Mesothelial cell of epicardium (in vitro differentiated cells): ENCODE measurements around the gene FMNL2. TPM values are rescaled to one million over a fixed set of nuclear protein-coding genes. Genes with fewer than 3 reads are reported as not detected.
A peak's percentile ranks its signal among the peaks of the same experiment; 100 is the strongest.

Source experiments
- DNase-seq, 2 experiments: peaks; one replicate each; pipeline ENCODE4 v3.0.0; 2021; ENCODE audit warnings: low spot score in 2 of 2; ENCODE audit not compliant: unreplicated experiment in 2 of 2
- H3K27ac Mint-ChIP-seq: 2 replicates; pipeline ENCODE4 v1.8.0; 2021; ENCODE audit warnings: mixed read lengths
- H3K27me3 Mint-ChIP-seq: 2 replicates; pipeline ENCODE4 v1.8.0; 2021; ENCODE audit warnings: low read depth, mixed read lengths
- H3K36me3 Mint-ChIP-seq: 2 replicates; pipeline ENCODE4 v1.8.0; 2021; ENCODE audit warnings: mixed read lengths
- H3K4me1 Mint-ChIP-seq: 2 replicates; pipeline ENCODE4 v1.8.0; 2021; ENCODE audit warnings: mixed read lengths
- H3K4me3 Mint-ChIP-seq: 2 replicates; pipeline ENCODE4 v1.8.0; 2021; ENCODE audit warnings: mild to moderate bottlenecking, moderate library complexity, mixed read lengths
- H3K9me3 Mint-ChIP-seq: 2 replicates; pipeline ENCODE4 v1.8.0; 2021; ENCODE audit warnings: mixed read lengths
- total RNA-seq: library from RNA; stranded (reverse); gene quantifications from 3 replicates; pipeline ENCODE4 v1.2.1, GENCODE V29; 2021
- TF ChIP-seq, protein P1 (sequence below): fragments of 200-600 bp; sonication (generic); IDR thresholded peaks from one replicate; pipeline ENCODE4 v1.5.0; 2021; ENCODE audit warnings: antibody characterized with exemption; ENCODE audit not compliant: unreplicated experiment

FMNL2 gene
- total RNA-seq, 1 donor from 2014 or later, result 52.6 TPM

DNA sequence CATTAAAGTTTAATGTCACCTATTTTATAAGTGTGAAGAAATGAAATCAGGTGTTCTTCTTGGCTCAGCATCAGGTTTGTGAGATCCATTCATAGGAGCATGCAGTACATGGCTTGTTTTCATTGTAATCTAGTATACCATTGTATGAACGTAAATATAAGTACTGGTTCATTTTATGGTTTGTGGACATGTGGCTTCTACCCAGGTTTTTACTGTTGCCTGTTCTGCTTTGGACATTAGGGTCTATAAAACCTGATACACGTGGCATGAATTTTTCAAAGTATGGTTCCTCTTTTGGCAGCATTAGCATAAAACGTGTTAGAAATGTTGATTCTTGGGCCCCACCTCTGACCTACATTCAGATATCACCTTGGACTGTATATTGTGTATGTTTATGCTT is 206.7 kb downstream of the FMNL2 start:
- Mint-ChIP-seq H3K27me3 (no peaks in the 10 kb centered on the region), H3K4me1 (peaks cover 32% of the 10 kb centered on the region), H3K36me3 (no peaks in the 10 kb centered on the region), H3K4me3 (no peak overlapping the region), H3K9me3 (no peaks in the 10 kb centered on the region), H3K27ac (peak overlapping the region; percentile 25)
- TF ChIP-seq, protein P1, sequence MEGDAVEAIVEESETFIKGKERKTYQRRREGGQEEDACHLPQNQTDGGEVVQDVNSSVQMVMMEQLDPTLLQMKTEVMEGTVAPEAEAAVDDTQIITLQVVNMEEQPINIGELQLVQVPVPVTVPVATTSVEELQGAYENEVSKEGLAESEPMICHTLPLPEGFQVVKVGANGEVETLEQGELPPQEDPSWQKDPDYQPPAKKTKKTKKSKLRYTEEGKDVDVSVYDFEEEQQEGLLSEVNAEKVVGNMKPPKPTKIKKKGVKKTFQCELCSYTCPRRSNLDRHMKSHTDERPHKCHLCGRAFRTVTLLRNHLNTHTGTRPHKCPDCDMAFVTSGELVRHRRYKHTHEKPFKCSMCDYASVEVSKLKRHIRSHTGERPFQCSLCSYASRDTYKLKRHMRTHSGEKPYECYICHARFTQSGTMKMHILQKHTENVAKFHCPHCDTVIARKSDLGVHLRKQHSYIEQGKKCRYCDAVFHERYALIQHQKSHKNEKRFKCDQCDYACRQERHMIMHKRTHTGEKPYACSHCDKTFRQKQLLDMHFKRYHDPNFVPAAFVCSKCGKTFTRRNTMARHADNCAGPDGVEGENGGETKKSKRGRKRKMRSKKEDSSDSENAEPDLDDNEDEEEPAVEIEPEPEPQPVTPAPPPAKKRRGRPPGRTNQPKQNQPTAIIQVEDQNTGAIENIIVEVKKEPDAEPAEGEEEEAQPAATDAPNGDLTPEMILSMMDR, result no peak
- no peak for DNase-seq

DNA sequence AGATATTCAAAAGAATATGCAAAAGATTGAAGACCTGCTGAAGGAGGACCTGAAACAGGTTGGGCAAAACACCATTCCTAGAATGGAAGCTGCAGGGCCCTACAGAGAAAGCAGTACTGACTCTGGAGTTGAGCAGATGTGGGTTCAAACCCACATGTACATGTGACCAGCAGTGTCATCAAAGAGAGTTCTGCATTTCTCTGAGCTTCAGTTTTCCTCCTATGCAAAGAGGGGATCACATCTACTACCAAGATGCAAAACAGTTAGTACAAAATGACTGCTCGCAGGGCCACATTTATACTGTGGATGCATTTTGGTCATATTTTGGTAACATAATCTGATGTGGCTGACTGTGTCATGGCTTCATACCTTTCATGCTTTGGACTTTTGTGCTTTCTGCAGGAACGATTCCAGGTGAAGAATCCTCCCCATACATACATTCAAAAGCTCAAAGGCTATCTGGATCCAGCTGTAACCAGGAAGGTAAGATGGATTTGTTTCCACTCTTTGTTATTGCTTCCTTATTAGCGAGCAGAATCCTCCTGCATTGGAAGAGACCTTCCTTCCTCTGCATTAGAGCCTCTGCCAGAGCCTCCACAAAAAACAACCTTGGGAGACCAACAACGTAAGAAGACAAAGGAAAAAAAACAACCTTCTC is 207.5 kb downstream of the FMNL2 start:
- no peak for DNase-seq
- Mint-ChIP-seq H3K27ac (peak overlapping the region; percentile 93), H3K27me3 (no peaks in the 10 kb centered on the region), H3K4me1 (peaks cover 25% of the 10 kb centered on the region), H3K9me3 (no peaks in the 10 kb centered on the region), H3K4me3 (no peak overlapping the region), H3K36me3 (no peaks in the 10 kb centered on the region)
- TF ChIP-seq, protein P1, result no peak

DNA sequence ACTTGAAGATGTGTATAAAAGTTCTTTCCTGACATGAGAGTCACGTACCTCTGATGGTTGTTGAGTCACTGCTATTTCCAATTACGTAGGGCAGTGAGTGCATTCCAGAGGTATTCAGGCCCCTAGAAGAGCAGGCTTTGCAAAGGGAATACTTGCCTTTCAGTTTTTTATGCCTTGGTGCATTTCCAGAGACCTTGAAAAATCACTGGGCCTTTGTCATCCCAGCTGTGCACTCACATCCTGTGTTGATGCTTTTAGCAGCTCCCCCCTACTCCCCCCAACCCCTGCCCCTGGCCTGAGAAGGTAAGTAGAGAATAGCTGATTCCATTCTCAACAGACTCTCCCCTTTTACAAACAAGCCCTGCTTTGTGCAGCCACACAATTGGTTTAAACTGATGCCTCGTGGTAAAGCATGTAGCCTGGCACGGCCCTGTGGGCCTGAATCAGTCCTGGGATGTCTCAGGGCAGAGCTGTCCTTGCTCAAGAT is 208.1 kb downstream of the FMNL2 start:
- no peaks in the 10 kb centered on the region for H3K9me3 Mint-ChIP-seq
- peak overlapping the region; percentile 93 for H3K27ac Mint-ChIP-seq
- no peak overlapping the region for H3K4me3 Mint-ChIP-seq
- peaks cover 25% of the 10 kb centered on the region for H3K4me1 Mint-ChIP-seq
- no peaks in the 10 kb centered on the region for H3K36me3 Mint-ChIP-seq
- no peak for DNase-seq
- TF ChIP-seq, protein P1, result no peak
- no peaks in the 10 kb centered on the region for H3K27me3 Mint-ChIP-seq

DNA sequence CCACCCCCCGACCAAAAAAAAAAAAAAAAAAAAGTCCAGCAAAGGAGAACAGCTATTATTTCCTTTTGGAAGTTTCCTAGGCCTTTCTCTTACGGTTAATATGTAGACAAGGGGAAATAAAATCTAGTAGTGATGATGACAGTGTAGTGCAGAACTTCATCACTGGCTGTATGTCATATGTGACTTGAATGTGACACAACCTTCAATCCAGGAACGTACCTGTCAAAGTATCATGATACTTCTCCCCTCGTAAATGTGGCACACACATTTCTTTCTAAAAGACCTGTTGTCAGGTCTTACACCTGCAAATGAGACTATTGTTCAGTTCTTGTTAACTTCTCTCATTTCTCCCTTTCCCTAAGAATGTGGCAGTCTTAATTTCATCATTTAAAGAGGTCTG is 208.7 kb downstream of the FMNL2 start:
- no peak overlapping the region for H3K4me3 Mint-ChIP-seq

DNA sequence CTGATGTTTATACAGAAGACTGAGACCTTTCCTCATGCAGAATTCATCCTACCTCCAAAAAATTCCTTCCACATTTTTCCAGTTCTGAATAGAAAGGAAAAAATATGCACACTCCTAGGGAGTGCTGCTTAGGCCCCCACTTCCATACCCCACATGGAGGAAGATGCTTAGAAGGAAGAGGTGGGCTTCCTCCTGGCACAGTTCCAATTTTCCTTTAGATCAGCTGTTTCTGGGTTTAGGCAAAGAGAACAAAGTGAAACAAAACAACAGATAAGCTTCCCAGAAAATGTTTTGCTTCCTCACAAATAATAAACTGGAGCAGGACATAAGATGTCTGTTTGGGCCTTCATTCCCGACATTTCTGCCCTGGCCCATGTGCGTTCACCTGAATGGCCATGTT is 209.7 kb downstream of the FMNL2 start:
- peaks cover 1% of the 10 kb centered on the region for H3K36me3 Mint-ChIP-seq
- H3K4me1 Mint-ChIP-seq, result peaks cover 25% of the 10 kb centered on the region
- H3K4me3 Mint-ChIP-seq, result no peak overlapping the region
- no peaks in the 10 kb centered on the region for H3K9me3 Mint-ChIP-seq
- no peak for DNase-seq
- H3K27ac Mint-ChIP-seq, result peak overlapping the region; percentile 86
- no peaks in the 10 kb centered on the region for H3K27me3 Mint-ChIP-seq
- TF ChIP-seq, protein P1, result no peak

More for the DNA sequence above, 208.7 kb downstream of the FMNL2 start:
- no peak for DNase-seq
- TF ChIP-seq, protein P1, result no peak
- H3K27ac Mint-ChIP-seq, result peak overlapping the region; percentile 93
- no peaks in the 10 kb centered on the region for H3K27me3 Mint-ChIP-seq
- H3K36me3 Mint-ChIP-seq, result no peaks in the 10 kb centered on the region
- H3K9me3 Mint-ChIP-seq, result no peaks in the 10 kb centered on the region
- peaks cover 25% of the 10 kb centered on the region for H3K4me1 Mint-ChIP-seq
